Gastrocnemius medialis (tissue), 4 donors: ENCODE results near the gene AATK. TPM values are rescaled to one million over a fixed set of nuclear protein-coding genes. Genes with fewer than 3 reads are reported as not detected.

ENCODE experiments used
- ATAC-seq, 2 donors: fragments of 150-250 bp; one replicate each; pipeline ENCODE4 v1.9.1; 2016
- DNase-seq, 2 donors: peaks; one replicate each; pipeline ENCODE4 v3.0.0-alpha.2; 2019
- H3K27ac ChIP-seq, 4 donors: fragments of 200-600 bp; sonication (generic); 1 replicate in 1 of 4; 2 replicates in 3 of 4; pipeline ENCODE4 v1.5.1; 2016 to 2018; ENCODE audit warnings: mild to moderate bottlenecking in 2 of 4, moderate library complexity in 1 of 4
- H3K27me3 ChIP-seq, 3 donors: fragments of 200-600 bp; sonication (generic) in 2 of 3; 1 replicate in 1 of 3; 2 replicates in 2 of 3; pipeline versions ENCODE4 v1.5.1 to v1.6.0; 2016 to 2019; ENCODE audit warnings: mild to moderate bottlenecking in 1 of 3, moderate library complexity in 1 of 3
- H3K36me3 ChIP-seq, 2 donors: fragments of 200-600 bp; sonication (generic) in 1 of 2; one replicate each; pipeline ENCODE4 v1.5.1; 2017 to 2018
- H3K4me1 ChIP-seq, 2 donors: fragments of 200-600 bp; sonication (generic) in 1 of 2; one replicate each; pipeline ENCODE4 v1.5.1; 2016 to 2017; ENCODE audit warnings: mild to moderate bottlenecking in 2 of 2
- H3K4me3 ChIP-seq, 4 donors: fragments of 200-600 bp; sonication (generic) in 3 of 4; 1 replicate in 1 of 4; 2 replicates in 3 of 4; pipeline ENCODE4 v1.5.1; 2016 to 2019; ENCODE audit warnings: mild to moderate bottlenecking in 2 of 4
- H3K9me3 ChIP-seq, 3 donors: fragments of 200-600 bp; sonication (generic) in 2 of 3; 1 replicate in 1 of 3; 2 replicates in 2 of 3; pipeline ENCODE4 v1.5.1; 2016 to 2019
- CTCF ChIP-seq, 5 experiments: fragments of 450-650 bp in 3 of 5; fragments of 200-600 bp in 2 of 5; sonication (generic) in 2 of 5; IDR thresholded peaks in 4 of 5; conservative IDR thresholded peaks in 1 of 5; 1 replicate in 4 of 5; 2 replicates in 1 of 5; pipeline ENCODE4 v1.5.1; 2016 to 2019; ENCODE audit warnings: antibody characterized with exemption in 5 of 5, mild to moderate bottlenecking in 3 of 5, moderate library complexity in 3 of 5
- POLR2A ChIP-seq, 2 donors: fragments of 450-650 bp; IDR thresholded peaks; one replicate each; pipeline ENCODE4 v1.6.1; 2017; ENCODE audit warnings: antibody characterized with exemption in 2 of 2, mild to moderate bottlenecking in 2 of 2, moderate library complexity in 2 of 2
- in situ Hi-C, 4 donors: fragments of 200-750 bp; cut with MboI; loops; one replicate each; pipeline versions ENCODE4 v1.15.0 to v1.8.0; 2017; ENCODE audit warnings: low sequenced_read_pairs in 4 of 4
- intact Hi-C: fragments of 100-400 bp; cut with DNase I; formaldehyde crosslinking; loops from one replicate; pipeline ENCODE4 v1.15.1; 2023; ENCODE audit warnings: low total_unique reads
- total RNA-seq, 4 donors: library from RNA; depleted of rRNA; stranded (reverse); fragments of >200 nt; gene quantifications; one replicate each; pipeline versions ENCODE4 v1.1.0 to v1.2.3, GENCODE V29; 2016

The AATK gene
- total RNA-seq, 4 donors from 2014 or later, result 0.10 to 1.3 (median 0.80) TPM

GRCh38 chr17:81167194-81167524 lies 1.1 kb upstream of the AATK start:
- Histone ChIP-seq H3K4me1 (peaks cover 0 to 3% of the 10 kb centered on the region in 2 donors), H3K9me3 (no peaks in the 10 kb centered on the region), H3K36me3 (no peaks in the 10 kb centered on the region), H3K27me3 (peaks cover 17 to 38% (median 23%) of the 10 kb centered on the region in 3 donors), H3K27ac (no peak overlapping the region), H3K4me3 (no peak overlapping the region)
- intact Hi-C loops (no loop called here), in situ Hi-C loops (no loop called here)
- no peak for TF ChIP-seq CTCF (IDR thresholded peaks at IDR 0.05 in 4 of 5, conservative IDR thresholded peaks at IDR 0.05 in 1 of 5)
- no peak for TF ChIP-seq POLR2A (IDR thresholded peaks at IDR 0.05)
- DNase-seq, result no peak
- ATAC-seq, result no peak

GRCh38 chr17:81165246-81166032 lies 582 bp downstream of the AATK start, which contains the start of gene PVALEF:
Gene PVALEF, plus strand, starts transcription at chr17:81165507. Its CDS starts 15,720 bp downstream, at chr17:81181227.
- in situ Hi-C loops, result no loop called here
- Histone ChIP-seq H3K9me3 (no peaks in the 10 kb centered on the region), H3K4me3 (peak within 1 kb of the TSS; percentile 27 to 47 (median 36)), H3K36me3 (no peaks in the 10 kb centered on the region), H3K4me1 (peaks cover 0 to 3% of the 10 kb centered on the region in 2 donors), H3K27ac (no peak within 1 kb of the TSS), H3K27me3 (peaks cover 17 to 29% (median 23%) of the 10 kb centered on the region in 3 donors)
- no peak for DNase-seq
- no peak for TF ChIP-seq CTCF (IDR thresholded peaks at IDR 0.05 in 4 of 5, conservative IDR thresholded peaks at IDR 0.05 in 1 of 5)
- TF ChIP-seq POLR2A (IDR thresholded peaks at IDR 0.05), result no peak
- intact Hi-C loops, result no loop called here
- ATAC-seq, result no peak

GRCh38 chr17:81164371-81165245 lies 1.4 kb downstream of the AATK start:
- Histone ChIP-seq H3K27me3 (peaks cover 17 to 29% (median 23%) of the 10 kb centered on the region in 3 donors), H3K4me3 (no peak overlapping the region), H3K36me3 (no peaks in the 10 kb centered on the region), H3K27ac (no peak overlapping the region), H3K9me3 (no peaks in the 10 kb centered on the region), H3K4me1 (peaks cover 0 to 3% of the 10 kb centered on the region in 2 donors)
- intact Hi-C loops (no loop called here), in situ Hi-C loops (no loop called here)
- no peak for DNase-seq
- TF ChIP-seq CTCF (IDR thresholded peaks at IDR 0.05 in 4 of 5, conservative IDR thresholded peaks at IDR 0.05 in 1 of 5) (no peak), POLR2A (IDR thresholded peaks at IDR 0.05) (no peak)
- no peak for ATAC-seq

DNA sequence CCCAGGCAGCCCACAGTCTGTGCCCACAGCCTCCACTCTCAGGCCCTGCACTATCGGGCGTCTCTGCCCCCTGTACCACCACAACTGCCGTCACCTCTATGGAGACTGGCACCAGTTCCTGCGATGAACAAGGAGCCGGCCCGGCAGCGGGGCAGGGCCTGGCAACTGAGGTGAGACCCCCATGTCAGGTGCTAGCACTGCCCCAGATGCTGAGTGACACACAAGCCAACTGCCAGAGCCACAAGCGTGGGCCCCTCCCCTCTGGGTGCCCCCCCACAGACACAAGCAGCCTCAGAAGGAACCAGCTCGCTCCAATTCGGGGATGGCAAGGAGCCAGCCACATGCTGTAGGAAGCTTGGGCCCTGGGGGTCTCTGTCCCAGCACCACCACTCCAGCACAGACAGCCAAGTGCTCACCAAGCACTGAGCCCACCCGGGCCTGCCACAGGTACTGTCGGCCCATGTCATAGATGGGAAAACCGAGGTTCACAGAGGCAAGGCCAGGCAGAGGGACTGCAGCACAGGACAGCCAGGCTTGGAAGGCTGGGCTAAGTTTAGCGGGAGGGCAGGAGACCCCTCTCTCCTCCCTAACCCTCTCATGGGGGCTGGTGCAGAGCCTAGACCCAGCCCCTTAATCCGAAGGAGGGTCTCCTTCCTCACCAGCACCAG lies 2.2 kb downstream of the AATK start:
- intact Hi-C loops, result no loop called here
- Histone ChIP-seq H3K4me1 (peaks cover 0 to 3% of the 10 kb centered on the region in 2 donors), H3K4me3 (no peak overlapping the region), H3K36me3 (no peaks in the 10 kb centered on the region), H3K9me3 (no peaks in the 10 kb centered on the region), H3K27me3 (peaks cover 17 to 29% (median 23%) of the 10 kb centered on the region in 3 donors), H3K27ac (no peak overlapping the region)
- TF ChIP-seq CTCF (IDR thresholded peaks at IDR 0.05 in 4 of 5, conservative IDR thresholded peaks at IDR 0.05 in 1 of 5) (no peak), POLR2A (IDR thresholded peaks at IDR 0.05) (no peak)
- DNase-seq (no peak), ATAC-seq (no peak)
- in situ Hi-C loops, result no loop called here
